GM12864 (cell line): ENCODE results near the gene LRIT2.

Source experiments
- DNase-seq: peaks from one replicate; pipeline ENCODE4 v3.0.0-alpha.2; 2011; ENCODE audit warnings: low read depth
- H3K4me3 ChIP-seq: 2 replicates; pipeline ENCODE4 v1.5.1; 2011; ENCODE audit warnings: mild to moderate bottlenecking, low read depth, low read length, control low read depth
- CTCF ChIP-seq: IDR thresholded peaks from 2 replicates; pipeline ENCODE4 v1.5.1; 2011; ENCODE audit warnings: low read depth, mild to moderate bottlenecking, moderate library complexity, low read length, control low read depth, inconsistent platforms; ENCODE audit errors: missing control alignments

LRIT2 gene

GRCh38 chr10:84201682-84202081 is 23.7 kb downstream of the LRIT2 start:
- DNase-seq = no peak
- TF ChIP-seq CTCF = no peak
- H3K4me3 ChIP-seq = no peak overlapping the region

GRCh38 chr10:84201244-84201606 is 24.1 kb downstream of the LRIT2 start:
- no peak overlapping the region for H3K4me3 ChIP-seq
- no peak for TF ChIP-seq CTCF
- DNase-seq = no peak

GRCh38 chr10:84200537-84201243 is 24.7 kb downstream of the LRIT2 start:
- no peak for DNase-seq

GRCh38 chr10:84198206-84198915 is 27.0 kb downstream of the LRIT2 start:
- H3K4me3 ChIP-seq = no peak overlapping the region
- TF ChIP-seq CTCF = no peak
- no peak for DNase-seq

More at GRCh38 chr10:84200537-84201243, 24.7 kb downstream of the LRIT2 start:
- no peak for TF ChIP-seq CTCF
- H3K4me3 ChIP-seq = no peak overlapping the region

GRCh38 chr10:84197643-84198042 is 27.7 kb downstream of the LRIT2 start:
- no peak overlapping the region for H3K4me3 ChIP-seq
- TF ChIP-seq CTCF = no peak
- no peak for DNase-seq

- no peak for TF ChIP-seq CTCF
- H3K4me3 ChIP-seq = no peak overlapping the region
- DNase-seq = no peak
Observed at GRCh38 chr10:84196941-84197340, 28.4 kb downstream of the LRIT2 start.

- no peak for DNase-seq
- no peak for TF ChIP-seq CTCF
- no peak overlapping the region for H3K4me3 ChIP-seq
Observed at GRCh38 chr10:84196083-84196482, 29.3 kb downstream of the LRIT2 start.
